GM21526 (cell line): ENCODE results near the gene PTPN6.

Experiments used
- ATAC-seq: cut with Tn5 transposase; IDR thresholded peaks from one replicate; pipeline ENCODE4 v1.9.1; 2021; ENCODE audit warnings: moderate library complexity; ENCODE audit not compliant: unreplicated experiment, low FRiP score

PTPN6 gene

GRCh38 chr12:6953442-6954315 is 2.5 kb downstream of the PTPN6 start:
- peak; percentile 27 for ATAC-seq

- no peak for ATAC-seq
Observed at GRCh38 chr12:6954316-6955107, 3.4 kb downstream of the PTPN6 start.

GRCh38 chr12:6955108-6956020 is 4.2 kb downstream of the PTPN6 start:
- ATAC-seq = no peak

GRCh38 chr12:6956021-6956727 is 5.0 kb downstream of the PTPN6 start:
- no peak for ATAC-seq

GRCh38 chr12:6957151-6957701 is 6.1 kb downstream of the PTPN6 start:
- no peak for ATAC-seq

- ATAC-seq = no peak
Observed at GRCh38 chr12:6957741-6958608, 6.8 kb downstream of the PTPN6 start.

GRCh38 chr12:6958609-6959057 is 7.5 kb downstream of the PTPN6 start:
- no peak for ATAC-seq

- peak; percentile 41 for ATAC-seq
Observed at GRCh38 chr12:6959058-6959804, 8.1 kb downstream of the PTPN6 start.

GRCh38 chr12:6959805-6960592 is 8.8 kb downstream of the PTPN6 start:
- no peak for ATAC-seq

- ATAC-seq = no peak
Observed at GRCh38 chr12:6960593-6961277, 9.6 kb downstream of the PTPN6 start.

GRCh38 chr12:6961278-6961694 is 10.1 kb downstream of the PTPN6 start:
- no peak for ATAC-seq

- ATAC-seq = no peak
Observed at GRCh38 chr12:6961695-6962284, 10.6 kb downstream of the PTPN6 start.

- no peak for ATAC-seq
Observed at GRCh38 chr12:6962285-6963015, 11.3 kb downstream of the PTPN6 start.

- ATAC-seq = no peak
Observed at GRCh38 chr12:6963016-6963731, 12.0 kb downstream of the PTPN6 start.
